Hematopoietic multipotent progenitor cell (in vitro differentiated cells): ENCODE results near the gene EIF5. TPM values are rescaled to one million over a fixed set of nuclear protein-coding genes. Genes with fewer than 3 reads are reported as not detected.
A peak's percentile ranks its signal among the peaks of the same experiment; 100 is the strongest.

Experiments used
- DNase-seq, 3 donors: peaks; one replicate each; pipeline ENCODE4 v3.0.0-alpha.2; 2011 to 2015; ENCODE audit warnings: low read depth in 2 of 3, low spot score in 2 of 3
- small RNA-seq: library from RNA; depleted of rRNA; stranded (forward); fragments of <200 nt; gene quantifications from one replicate; pipeline ENCODE3, GENCODE V24; 2012
- total RNA-seq: library from RNA; depleted of rRNA; stranded (reverse); fragments of >200 nt; gene quantifications from one replicate; pipeline ENCODE4 v1.2.3, GENCODE V29; 2012

EIF5 gene
- total RNA-seq, 1 donor = 166 TPM

DNA sequence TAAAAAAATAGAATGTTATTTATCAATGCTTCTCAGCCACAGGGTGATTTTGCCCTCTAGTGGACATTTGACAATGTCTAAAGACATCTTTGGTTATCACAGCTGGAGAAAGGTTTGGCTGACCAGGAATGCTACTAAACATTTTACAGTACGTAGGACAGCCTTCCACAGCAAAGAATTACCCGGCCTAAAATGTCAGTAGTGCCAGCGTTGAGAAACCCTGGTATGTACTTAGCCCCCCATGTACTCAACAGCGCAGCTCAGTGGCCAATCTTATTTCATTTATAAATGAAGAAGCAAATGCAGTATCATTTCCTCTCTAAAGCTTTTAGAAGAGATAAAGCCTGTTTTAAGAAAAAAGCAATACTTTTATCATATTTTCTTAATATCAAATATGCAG, 57.0 kb downstream of the EIF5 start:
- DNase-seq = peak in 2 of 3 donors; percentile 70 to 85

GRCh38 chr14:103392106-103392505, 58.1 kb downstream of the EIF5 start:
- DNase-seq = no peak

- DNase-seq = no peak
These were observed 58.5 kb downstream of the EIF5 start for GRCh38 chr14:103392572-103392971.

GRCh38 chr14:103393070-103393469, 59.0 kb downstream of the EIF5 start:
- no peak for DNase-seq

GRCh38 chr14:103393676-103394626, 59.9 kb downstream of the EIF5 start:
- peak in 2 of 3 donors; percentile 55 to 72 for DNase-seq

Small RNA genes lying within 50 kb of the gene (small RNA-seq; reads per million reads assigned to genes)
- gene SNORA28 = 1,522 reads per million, percentile 99 among the genes with 10 or more reads in this experiment

Other genes starting within 250 kb of the EIF5 start
- 0.27 TPM for gene EXOC3L4, start 239.5 kb upstream of the EIF5 start, total RNA-seq
- gene TNFAIP2, start 210.8 kb upstream of the EIF5 start, total RNA-seq = 50.6 TPM
- gene MARK3, start 51.2 kb downstream of the EIF5 start, total RNA-seq = 51.4 TPM
- gene CKB, start 188.6 kb downstream of the EIF5 start, total RNA-seq = 44.4 TPM
- 15.3 TPM for gene TRMT61A, start 195.0 kb downstream of the EIF5 start, total RNA-seq
- gene BAG5, start 228.4 kb downstream of the EIF5 start, total RNA-seq = 12.4 TPM
- 5.1 TPM for gene COA8, start 228.7 kb downstream of the EIF5 start, total RNA-seq